ENCODE data around the gene IMPG2.

The IMPG2 gene

GRCh38 chr3:101179637-101180036, 140.7 kb downstream of the IMPG2 start:
- DNase-seq = no peak

GRCh38 chr3:101177577-101177976, 142.8 kb downstream of the IMPG2 start:
- DNase-seq = no peak
